Measurements from ENCODE around the gene ZNF224. TPM values are rescaled to one million over a fixed set of nuclear protein-coding genes. Genes with fewer than 3 reads are reported as not detected.

Gene ZNF224
- total and polyA plus RNA-seq, 2 donors (not counting 1 experiment from before 2014, with no cell fraction given): 30.7 to 96.1 TPM

GRCh38 chr19:44072543-44073401 lies 21.4 kb upstream of the ZNF224 start:
- ATAC-seq (ENCODE audit: low read depth) (no peak), DNase-seq (peak; percentile 5)
- no peaks in the 10 kb centered on the region for H3K79me2 ChIP-seq (ENCODE audit: control insufficient read depth, insufficient read depth, low read length)
- CTCF ChIA-PET: interaction anchor here (0.7 kb wide), 1 partner anchor 52 kb away, joined by 3 read pairs; no protein-coding TSS in a partner anchor
- intact Hi-C loops (cut with micrococcal nuclease): loop anchor here (1.0 to 10.0 kb wide), 11 partner anchors 21 to 248 kb away; partner anchors contain the start of genes ZNF222, ZNF224, ZNF225 and ZNF226
- H3K4me2 ChIP-seq (replicated peaks; ENCODE audit: low read depth, low read length, poor library complexity, severe bottlenecking): peak overlapping the region; percentile 84
- H3K27me3 ChIP-seq (replicated peaks in 1 of 4; ENCODE audit: control extremely low read depth in 1 of 4, control insufficient read depth in 3 of 4, insufficient read depth in 4 of 4, low read length in 3 of 4): no peaks in the 10 kb centered on the region
- peak overlapping the region; percentile 73 for H3K9ac ChIP-seq (ENCODE audit: low read length)
- Mint-ChIP-seq H3K4me3 (peak overlapping the region; percentile 89), H3K27me3 (no peaks in the 10 kb centered on the region), H3K9me3 (ENCODE audit: insufficient read depth) (peaks cover 18% of the 10 kb centered on the region), H3K27ac (peak overlapping the region; percentile 76), H3K4me1 (peaks cover 25% of the 10 kb centered on the region)
- 31% methylated on average over 13 of the region's 18 CpGs for WGBS (ENCODE audit: insufficient coverage)
- H3K9me3 ChIP-seq (ENCODE audit: control extremely low read depth in 1 of 3, control insufficient read depth in 2 of 3, insufficient read depth in 1 of 3, low read length in 2 of 3): peaks cover 4 to 12% (median 7%) of the 10 kb centered on the region in 3 donors
- H3K27ac ChIP-seq (ENCODE audit: low read length in 2 of 2): no peak overlapping the region
- H2AFZ ChIP-seq (ENCODE audit: insufficient read depth, low read depth, low read length, poor library complexity, severe bottlenecking): peak overlapping the region; percentile 94
- no peaks in the 10 kb centered on the region for H4K20me1 ChIP-seq (ENCODE audit: control insufficient read depth, insufficient read depth, low read length, poor library complexity, severe bottlenecking)
- H3K36me3 ChIP-seq (replicated peaks in 1 of 2; ENCODE audit: control extremely low read depth in 1 of 2, control insufficient read depth in 1 of 2, extremely low read depth in 1 of 2, insufficient read depth in 2 of 2, low read length in 1 of 2): peaks cover 0 to 4% of the 10 kb centered on the region in 2 experiments
- peak overlapping the region; percentile 68 to 89 (median 76) for H3K4me3 ChIP-seq (ENCODE audit: control extremely low read depth in 1 of 5, extremely low read depth in 1 of 5, insufficient read depth in 1 of 5, low read depth in 2 of 5, low read length in 4 of 5)
- TF ChIP-seq CTCF (IDR thresholded peaks at IDR 0.05) (no peak), EZH2 (IDR thresholded peaks at IDR 0.05; ENCODE audit: borderline replicate concordance, insufficient read depth, low read depth, low read length, poor library complexity, severe bottlenecking) (no peak)
- peaks cover 13 to 16% of the 10 kb centered on the region in 2 donors for H3K4me1 ChIP-seq (ENCODE audit: control insufficient read depth in 2 of 2, insufficient read depth in 2 of 2, low read length in 2 of 2)
- POLR2A ChIA-PET: interaction anchor here (0.6 kb wide), 1 partner anchor 139 kb away, joined by 9 read pairs; no protein-coding TSS in a partner anchor

GRCh38 chr19:44076325-44076724 lies 17.8 kb upstream of the ZNF224 start:
- ATAC-seq (ENCODE audit: low read depth): no peak
- H3K9ac ChIP-seq (ENCODE audit: low read length): no peak overlapping the region
- no peak overlapping the region for H3K27ac ChIP-seq (ENCODE audit: low read length in 2 of 2)
- H3K4me3 ChIP-seq (ENCODE audit: control extremely low read depth in 1 of 5, extremely low read depth in 1 of 5, insufficient read depth in 1 of 5, low read depth in 2 of 5, low read length in 4 of 5): no peak overlapping the region
- POLR2A ChIA-PET: no interaction called here
- WGBS (ENCODE audit: insufficient coverage): no CpG with 5 or more reads among the region's 2 CpGs
- no peak for DNase-seq
- Mint-ChIP-seq H3K4me3 (no peak overlapping the region), H3K27ac (no peak overlapping the region), H3K4me1 (peaks cover 20% of the 10 kb centered on the region), H3K9me3 (ENCODE audit: insufficient read depth) (peaks cover 6% of the 10 kb centered on the region), H3K27me3 (no peaks in the 10 kb centered on the region)
- H3K79me2 ChIP-seq (ENCODE audit: control insufficient read depth, insufficient read depth, low read length): no peaks in the 10 kb centered on the region
- peaks cover 0 to 1% (median 0%) of the 10 kb centered on the region in 3 donors for H3K9me3 ChIP-seq (ENCODE audit: control extremely low read depth in 1 of 3, control insufficient read depth in 2 of 3, insufficient read depth in 1 of 3, low read length in 2 of 3)
- no peaks in the 10 kb centered on the region for H4K20me1 ChIP-seq (ENCODE audit: control insufficient read depth, insufficient read depth, low read length, poor library complexity, severe bottlenecking)
- H2AFZ ChIP-seq (ENCODE audit: insufficient read depth, low read depth, low read length, poor library complexity, severe bottlenecking): no peak overlapping the region
- intact Hi-C loops (cut with micrococcal nuclease): loop anchor here (10.0 kb wide), 1 partner anchor 252 kb away; the partner anchor contains the start of gene ZNF283
- H3K27me3 ChIP-seq (replicated peaks in 1 of 4; ENCODE audit: control extremely low read depth in 1 of 4, control insufficient read depth in 3 of 4, insufficient read depth in 4 of 4, low read length in 3 of 4): no peaks in the 10 kb centered on the region
- H3K36me3 ChIP-seq (replicated peaks in 1 of 2; ENCODE audit: control extremely low read depth in 1 of 2, control insufficient read depth in 1 of 2, extremely low read depth in 1 of 2, insufficient read depth in 2 of 2, low read length in 1 of 2): peaks cover 0 to 8% of the 10 kb centered on the region in 2 experiments
- peaks cover 12 to 16% of the 10 kb centered on the region in 2 donors for H3K4me1 ChIP-seq (ENCODE audit: control insufficient read depth in 2 of 2, insufficient read depth in 2 of 2, low read length in 2 of 2)
- H3K4me2 ChIP-seq (replicated peaks; ENCODE audit: low read depth, low read length, poor library complexity, severe bottlenecking): no peak overlapping the region
- TF ChIP-seq CTCF (IDR thresholded peaks at IDR 0.05) (no peak), EZH2 (IDR thresholded peaks at IDR 0.05; ENCODE audit: borderline replicate concordance, insufficient read depth, low read depth, low read length, poor library complexity, severe bottlenecking) (no peak)
- CTCF ChIA-PET: no interaction called here
